Astrocyte of the spinal cord (primary cell): ENCODE measurements around the gene TRAF7.

Experiments
- DNase-seq: peaks from one replicate; pipeline ENCODE4 v3.0.0; 2011; ENCODE audit warnings: low read depth, low spot score
- H3K4me3 ChIP-seq: 2 replicates; pipeline ENCODE4 v1.5.1; 2011; ENCODE audit warnings: low read depth, mild to moderate bottlenecking, low read length, moderate library complexity
- CTCF ChIP-seq: IDR thresholded peaks from 2 replicates; pipeline ENCODE4 v1.5.1; 2012; ENCODE audit warnings: low read depth, mild to moderate bottlenecking, low read length, inconsistent platforms
- in situ Hi-C: cut with HindIII; loops from 2 replicates; pipeline ENCODE4 v1.10.0; 2017; ENCODE audit warnings: low sequenced_read_pairs

Gene TRAF7

GRCh38 chr16:2156849-2157224 is 1.3 kb downstream of the TRAF7 start:
- DNase-seq: no peak
- TF ChIP-seq CTCF: no peak
- H3K4me3 ChIP-seq: peak overlapping the region; percentile 90
- in situ Hi-C loops: no loop called here

- TF ChIP-seq CTCF: no peak
Observed at GRCh38 chr16:2157480-2158261, 2.1 kb downstream of the TRAF7 start.

GRCh38 chr16:2158262-2158638 is 2.7 kb downstream of the TRAF7 start:
- no peak for DNase-seq
- in situ Hi-C loops: no loop called here
- no peak overlapping the region for H3K4me3 ChIP-seq
- TF ChIP-seq CTCF: no peak

More at GRCh38 chr16:2157480-2158261, 2.1 kb downstream of the TRAF7 start:
- no peak overlapping the region for H3K4me3 ChIP-seq
- in situ Hi-C loops: no loop called here
- DNase-seq: no peak

GRCh38 chr16:2159175-2159838 is 3.7 kb downstream of the TRAF7 start:
- DNase-seq: peak; percentile 89
- in situ Hi-C loops: no loop called here
- TF ChIP-seq CTCF: no peak
- H3K4me3 ChIP-seq: peak overlapping the region; percentile 14

- DNase-seq: no peak
- H3K4me3 ChIP-seq: no peak overlapping the region
- in situ Hi-C loops: no loop called here
- TF ChIP-seq CTCF: no peak
Observed at GRCh38 chr16:2160915-2161551, 5.5 kb downstream of the TRAF7 start.

GRCh38 chr16:2161911-2162310 is 6.3 kb downstream of the TRAF7 start:
- in situ Hi-C loops: no loop called here
- TF ChIP-seq CTCF: no peak
- DNase-seq: no peak
- no peak overlapping the region for H3K4me3 ChIP-seq
